Measurements from ENCODE around the gene PROK1. TPM values are rescaled to one million over a fixed set of nuclear protein-coding genes. Genes with fewer than 3 reads are reported as not detected.

PROK1 gene
- polyA plus RNA-seq, 1 donor (not counting 4 experiments of a cell fraction or from before 2014, with no cell fraction given) = not detected

GRCh38 chr1:110455151-110455550 lies 4.2 kb downstream of the PROK1 start:
- DNase-seq (ENCODE audit: low read depth, low spot score) = no peak
- no peaks in the 10 kb centered on the region for H3K36me3 ChIP-seq (ENCODE audit: control insufficient read depth in 2 of 2, extremely low read depth in 1 of 2, insufficient read depth in 2 of 2, low read length in 2 of 2)
- FAIRE-seq = no peak
- dilution Hi-C loops (cut with MboI; ENCODE audit: extremely low pct_ligation_motif_present, low sequenced_read_pairs) = no loop called here
- H3K4me1 ChIP-seq (ENCODE audit: control insufficient read depth, extremely low read depth, insufficient read depth, low read length) = no peaks in the 10 kb centered on the region
- H2AFZ ChIP-seq (ENCODE audit: control insufficient read depth, low read length) = no peak overlapping the region
- H3K4me3 ChIP-seq (ENCODE audit: control insufficient read depth in 2 of 3, extremely low read depth in 1 of 3, insufficient read depth in 2 of 3, low read depth in 1 of 3, low read length in 3 of 3) = no peak overlapping the region
- no peaks in the 10 kb centered on the region for H3K79me2 ChIP-seq (ENCODE audit: control insufficient read depth, insufficient read depth, low read length)
- no peak for TF ChIP-seq EZH2 (IDR thresholded peaks at IDR 0.05; ENCODE audit: low read length)
- TF ChIP-seq CTCF (optimal IDR thresholded peaks at IDR 0.05 in 1 of 3, IDR thresholded peaks at IDR 0.05 in 1 of 3, conservative IDR thresholded peaks at IDR 0.05 in 1 of 3; ENCODE audit: extremely low read depth in 1 of 3, insufficient read depth in 2 of 3, low read length in 3 of 3) = no peak
- H3K9me3 ChIP-seq (ENCODE audit: control insufficient read depth, low read depth, low read length) = no peaks in the 10 kb centered on the region
- H3K4me2 ChIP-seq (ENCODE audit: control insufficient read depth, extremely low read depth, insufficient read depth, low read depth, low read length) = no peak overlapping the region
- H3K27me3 ChIP-seq (ENCODE audit: control insufficient read depth, extremely low read depth, insufficient read depth, low read length) = peaks cover 14% of the 10 kb centered on the region
- no peak overlapping the region for H3K27ac ChIP-seq (ENCODE audit: control insufficient read depth, insufficient read depth, low read length)
- H3K9ac ChIP-seq (ENCODE audit: control insufficient read depth, extremely low read depth, insufficient read depth, low read length) = no peak overlapping the region
- H4K20me1 ChIP-seq (ENCODE audit: control insufficient read depth, extremely low read depth, insufficient read depth, low read length) = no peaks in the 10 kb centered on the region
- H3K9me1 ChIP-seq (ENCODE audit: control insufficient read depth, extremely low read depth, insufficient read depth, low read length) = no peaks in the 10 kb centered on the region

GRCh38 chr1:110457206-110457605 lies 6.3 kb downstream of the PROK1 start:
- Histone ChIP-seq H3K27me3 (ENCODE audit: control insufficient read depth, extremely low read depth, insufficient read depth, low read length) (peaks cover 9% of the 10 kb centered on the region), H3K79me2 (ENCODE audit: control insufficient read depth, insufficient read depth, low read length) (no peaks in the 10 kb centered on the region), H3K9me1 (ENCODE audit: control insufficient read depth, extremely low read depth, insufficient read depth, low read length) (no peaks in the 10 kb centered on the region), H3K4me1 (ENCODE audit: control insufficient read depth, extremely low read depth, insufficient read depth, low read length) (no peaks in the 10 kb centered on the region), H3K9me3 (ENCODE audit: control insufficient read depth, low read depth, low read length) (no peaks in the 10 kb centered on the region), H3K4me2 (ENCODE audit: control insufficient read depth, extremely low read depth, insufficient read depth, low read depth, low read length) (no peak overlapping the region), H3K36me3 (ENCODE audit: control insufficient read depth in 2 of 2, extremely low read depth in 1 of 2, insufficient read depth in 2 of 2, low read length in 2 of 2) (no peaks in the 10 kb centered on the region), H3K4me3 (ENCODE audit: control insufficient read depth in 2 of 3, extremely low read depth in 1 of 3, insufficient read depth in 2 of 3, low read depth in 1 of 3, low read length in 3 of 3) (no peak overlapping the region), H2AFZ (ENCODE audit: control insufficient read depth, low read length) (no peak overlapping the region), H3K27ac (ENCODE audit: control insufficient read depth, insufficient read depth, low read length) (no peak overlapping the region), H4K20me1 (ENCODE audit: control insufficient read depth, extremely low read depth, insufficient read depth, low read length) (no peaks in the 10 kb centered on the region), H3K9ac (ENCODE audit: control insufficient read depth, extremely low read depth, insufficient read depth, low read length) (no peak overlapping the region)
- FAIRE-seq = no peak
- TF ChIP-seq CTCF (optimal IDR thresholded peaks at IDR 0.05 in 1 of 3, IDR thresholded peaks at IDR 0.05 in 1 of 3, conservative IDR thresholded peaks at IDR 0.05 in 1 of 3; ENCODE audit: extremely low read depth in 1 of 3, insufficient read depth in 2 of 3, low read length in 3 of 3) = no peak
- no peak for TF ChIP-seq EZH2 (IDR thresholded peaks at IDR 0.05; ENCODE audit: low read length)
- DNase-seq (ENCODE audit: low read depth, low spot score) = no peak
- dilution Hi-C loops (cut with MboI; ENCODE audit: extremely low pct_ligation_motif_present, low sequenced_read_pairs) = no loop called here

Data from keratinocyte (primary cell).